HG03460 (cell line): ENCODE data around the gene RNASEH1.

Experiments
- ATAC-seq: cut with Tn5 transposase; IDR thresholded peaks from one replicate; pipeline ENCODE4 v1.9.1; 2021; ENCODE audit not compliant: unreplicated experiment

RNASEH1 gene, protein sequence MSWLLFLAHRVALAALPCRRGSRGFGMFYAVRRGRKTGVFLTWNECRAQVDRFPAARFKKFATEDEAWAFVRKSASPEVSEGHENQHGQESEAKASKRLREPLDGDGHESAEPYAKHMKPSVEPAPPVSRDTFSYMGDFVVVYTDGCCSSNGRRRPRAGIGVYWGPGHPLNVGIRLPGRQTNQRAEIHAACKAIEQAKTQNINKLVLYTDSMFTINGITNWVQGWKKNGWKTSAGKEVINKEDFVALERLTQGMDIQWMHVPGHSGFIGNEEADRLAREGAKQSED

DNA sequence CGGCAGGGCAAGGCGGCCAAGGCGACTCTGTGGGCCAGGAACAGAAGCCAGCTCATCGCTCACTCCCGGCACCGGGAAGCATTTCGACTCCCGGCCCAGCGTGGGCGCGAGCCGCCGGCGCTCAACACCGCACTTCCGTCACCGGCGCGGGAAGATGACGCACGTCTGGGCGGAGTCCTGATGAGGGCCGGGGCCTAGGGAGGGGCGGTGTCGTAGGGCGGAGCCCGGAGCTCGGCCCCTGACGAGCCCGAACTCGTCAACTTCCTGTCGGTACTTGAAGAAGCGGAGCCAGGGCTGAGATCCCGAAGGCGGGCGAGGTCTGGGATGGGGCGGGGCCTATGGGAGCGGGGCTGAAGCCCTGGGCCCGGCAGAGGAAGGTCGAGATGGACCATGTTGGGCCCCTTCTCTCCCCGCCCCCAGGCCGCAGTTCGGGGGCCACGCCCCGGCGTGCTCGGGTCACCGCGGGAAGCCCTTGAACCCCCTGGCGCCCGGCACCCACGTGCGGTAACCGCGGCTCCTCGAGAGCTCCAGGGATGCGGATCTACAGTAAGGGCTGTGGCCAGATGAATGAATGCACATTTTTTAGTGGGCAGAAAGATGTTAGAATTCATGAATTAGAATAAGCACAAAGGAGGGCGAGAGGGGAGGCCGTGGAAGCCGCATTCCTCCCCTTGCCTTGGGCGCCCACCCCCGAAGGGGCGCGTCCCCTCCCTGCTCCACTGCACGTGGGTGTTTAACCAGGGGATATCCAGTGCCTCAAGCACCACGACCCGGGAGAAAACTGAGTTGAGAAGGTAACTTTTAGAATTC, at the start of gene RNASEH1:
Gene RNASEH1, minus strand, starts transcription at position 129 of the 810 bp plus-strand sequence. Its CDS starts 73 bp downstream, at position 56.
- peak; percentile 96 for ATAC-seq

DNA sequence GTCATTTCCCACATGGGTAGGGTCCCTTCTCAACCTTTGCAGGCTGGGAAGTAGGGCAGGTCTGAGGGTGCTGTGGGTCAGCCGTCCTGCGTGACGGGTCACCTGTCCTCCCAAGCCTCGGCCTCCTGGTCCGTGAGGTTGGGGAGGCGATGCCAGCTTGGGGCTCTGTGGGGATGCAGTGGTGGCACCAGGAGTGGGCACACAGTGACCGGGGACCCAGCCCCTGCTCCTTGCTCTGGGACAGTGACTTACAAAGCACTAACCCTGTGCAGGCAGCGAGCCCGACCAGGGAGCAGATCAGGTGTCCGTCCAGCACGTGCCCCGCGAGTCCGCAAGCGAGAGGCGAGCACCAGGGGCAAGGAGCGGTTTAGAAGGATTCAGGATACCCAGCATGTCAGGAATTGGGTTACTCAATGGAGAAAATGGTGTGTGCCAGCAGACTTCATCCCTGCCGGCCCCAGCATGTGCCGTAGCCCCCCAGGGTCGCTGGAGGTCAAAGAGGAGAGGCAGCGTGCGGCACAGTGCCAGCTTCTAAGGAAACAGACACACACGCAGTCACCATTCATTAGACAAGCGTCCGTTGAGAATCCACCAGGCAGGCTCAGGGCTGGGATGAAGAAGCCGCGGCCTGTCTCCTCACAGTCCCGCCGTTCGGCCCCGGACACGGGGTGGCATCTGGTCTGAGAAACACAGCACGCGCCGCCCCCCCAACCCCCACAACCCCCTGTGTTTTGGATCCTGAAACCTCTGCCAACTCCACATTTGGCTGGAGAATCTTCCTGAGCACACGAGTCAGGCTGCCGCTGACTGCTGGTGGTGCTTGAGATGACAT, 48.5 kb upstream of the RNASEH1 start:
- ATAC-seq: no peak

DNA sequence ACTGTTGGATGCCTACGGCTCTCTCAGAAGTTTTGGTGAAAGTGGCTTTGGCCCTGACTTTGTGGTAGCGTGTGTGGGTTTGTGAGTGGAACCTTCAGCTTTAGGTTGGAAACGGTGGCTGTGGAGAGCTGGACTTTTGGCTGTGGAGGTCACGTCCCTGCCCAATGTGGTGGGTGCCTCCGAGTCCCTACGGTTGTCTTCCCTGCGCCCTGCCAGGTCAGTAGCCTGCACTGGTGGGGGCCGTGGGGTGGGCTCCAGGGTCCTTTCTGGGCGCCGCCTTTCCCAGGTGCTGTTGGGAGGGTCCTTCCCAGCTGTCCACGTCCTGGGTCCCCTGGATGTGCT, 47.9 kb upstream of the RNASEH1 start:
- no peak for ATAC-seq

DNA sequence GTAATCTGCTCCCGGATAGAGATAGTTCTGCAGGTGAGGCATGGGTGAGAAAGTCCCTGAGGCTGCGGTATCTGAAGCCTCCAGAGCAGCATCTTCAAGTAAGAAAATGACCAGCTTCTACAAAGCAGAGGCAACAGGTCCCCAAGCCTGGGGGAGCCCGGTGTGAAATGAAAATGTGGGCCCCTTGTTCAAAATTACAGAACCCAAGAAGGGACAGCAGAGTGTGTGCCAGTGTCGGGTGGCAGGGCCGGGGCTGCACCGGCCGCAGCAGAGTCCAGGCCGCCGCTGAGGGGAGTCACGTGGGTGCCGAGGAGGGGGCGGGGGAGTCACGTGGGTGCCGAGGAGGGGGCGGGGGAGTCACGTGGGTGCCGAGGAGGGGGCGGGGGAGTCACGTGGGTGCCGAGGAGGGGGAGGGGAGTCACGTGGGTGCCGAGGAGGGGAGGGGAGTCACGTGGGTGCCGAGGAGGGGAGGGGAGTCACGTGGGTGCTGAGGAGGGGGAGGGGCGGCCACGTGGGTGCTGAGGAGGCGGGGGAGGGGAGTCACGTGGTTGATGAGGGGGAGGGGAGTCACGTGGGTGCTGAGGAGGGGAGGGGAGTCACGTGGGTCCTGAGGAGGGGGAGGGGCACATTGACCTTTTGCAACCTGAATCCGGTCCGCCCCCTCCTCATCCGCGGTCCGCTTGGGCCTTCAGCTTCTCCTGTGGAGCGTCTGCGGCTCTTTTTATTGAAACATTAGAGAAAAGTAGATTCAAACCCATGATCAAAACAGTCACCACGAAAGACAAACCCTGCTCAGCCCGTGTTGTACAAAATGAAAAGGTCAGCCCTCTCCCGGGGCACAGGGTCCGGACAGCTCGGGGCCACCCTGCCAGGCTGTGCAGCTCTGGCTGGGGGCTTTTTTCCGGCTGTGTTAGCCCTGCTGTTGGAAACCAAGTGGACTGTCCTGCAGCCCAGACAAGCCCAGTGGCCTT, 47.1 kb upstream of the RNASEH1 start:
- no peak for ATAC-seq

DNA sequence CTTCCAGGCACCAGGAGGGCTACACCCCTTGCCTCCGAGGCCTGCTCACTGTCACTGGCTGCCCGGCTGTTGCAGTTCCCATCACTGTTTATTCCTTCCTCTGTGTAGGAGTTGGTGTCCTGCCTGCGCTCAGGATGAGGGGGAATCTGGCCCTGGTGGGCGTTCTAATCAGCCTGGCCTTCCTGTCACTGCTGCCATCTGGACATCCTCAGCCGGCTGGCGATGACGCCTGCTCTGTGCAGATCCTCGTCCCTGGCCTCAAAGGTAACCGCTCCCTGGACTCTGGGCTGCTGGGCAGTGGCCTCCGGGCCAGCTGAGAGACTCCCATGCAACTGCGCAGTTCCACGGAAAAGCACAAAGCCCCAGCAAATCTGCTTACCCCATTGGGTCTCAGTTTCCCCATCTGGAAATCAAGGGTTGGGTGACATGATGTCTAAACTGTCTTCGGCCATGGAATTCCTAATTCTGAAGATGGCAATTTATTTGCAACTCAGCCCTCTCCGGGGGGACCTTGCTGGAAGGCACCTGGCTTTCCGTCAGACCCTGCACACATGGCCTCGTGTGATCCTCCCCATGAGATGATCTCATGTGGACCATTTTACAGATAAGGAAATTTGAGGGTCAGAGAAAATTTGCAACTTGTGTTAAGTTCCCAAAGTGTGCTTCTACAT, 46.2 kb upstream of the RNASEH1 start:
- ATAC-seq: no peak

DNA sequence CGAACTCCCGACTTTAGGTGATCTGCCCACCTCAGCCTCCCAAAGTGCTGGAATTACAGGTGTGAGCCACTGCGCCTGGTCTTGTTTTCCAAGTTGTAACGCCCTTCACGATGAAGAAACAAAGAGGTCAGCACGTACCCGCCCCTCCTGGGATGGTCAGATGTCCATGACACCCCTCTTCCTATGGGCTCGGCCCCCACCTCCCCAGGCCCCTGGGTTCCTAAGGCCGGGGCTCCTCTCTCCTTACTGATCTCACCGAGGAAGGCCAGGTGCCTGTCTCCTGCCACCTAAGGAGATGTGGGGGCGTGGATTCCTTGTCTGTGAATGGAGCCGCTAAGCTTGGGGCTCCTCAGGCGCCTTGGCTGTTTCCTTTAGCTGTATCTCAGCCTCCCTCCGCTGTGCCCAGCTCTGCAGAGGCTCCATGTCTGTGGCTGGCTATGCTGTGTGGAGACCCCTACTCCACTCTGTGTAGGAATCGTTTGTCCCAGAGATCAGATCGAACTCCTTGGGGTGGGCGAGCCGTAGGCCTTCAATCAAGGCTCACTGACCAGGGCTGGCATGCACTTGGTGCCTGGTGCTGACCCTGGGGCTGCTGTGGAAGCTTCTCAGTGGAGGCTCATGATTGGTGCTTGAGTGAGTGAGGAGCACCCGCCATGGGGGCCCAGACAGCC, 45.5 kb upstream of the RNASEH1 start:
- ATAC-seq: no peak

DNA sequence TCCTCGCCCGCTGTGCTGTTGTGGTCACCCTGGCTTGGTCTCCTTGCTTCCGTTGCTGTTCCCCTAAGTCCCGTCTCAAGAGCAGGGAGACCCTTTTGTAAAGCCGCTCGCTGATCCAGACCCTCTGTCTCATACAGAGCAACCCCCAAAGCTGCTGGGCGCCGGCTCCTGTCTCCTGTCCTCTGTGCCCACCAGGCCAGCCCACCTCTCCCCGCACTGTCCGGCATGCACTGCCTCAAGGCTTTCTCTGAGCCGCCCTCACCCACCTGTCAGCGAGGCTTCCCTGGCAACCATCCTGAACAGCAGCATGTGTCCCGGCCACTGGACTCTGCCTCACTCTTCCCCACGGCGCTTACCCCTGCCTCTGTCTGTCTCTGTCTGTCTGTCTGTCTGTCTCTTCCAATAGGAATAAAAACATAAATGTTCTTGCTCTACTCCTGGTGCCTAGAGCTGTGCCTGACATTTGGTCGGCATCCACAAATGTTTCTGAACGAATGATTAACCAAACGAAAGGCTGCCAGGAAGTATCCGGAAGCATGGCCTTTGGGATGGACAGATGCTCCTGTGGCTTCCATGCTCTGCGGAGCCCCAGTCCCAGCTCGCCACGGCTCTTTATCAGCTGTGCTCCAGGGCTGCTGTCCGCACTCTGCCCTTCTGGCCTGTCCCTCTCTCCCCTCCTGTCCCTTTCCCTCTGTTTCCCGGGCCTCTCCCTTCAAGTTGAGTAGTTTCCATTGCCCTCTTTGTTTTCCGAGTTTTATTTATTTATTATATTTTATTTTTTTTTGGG, 44.6 kb upstream of the RNASEH1 start:
- ATAC-seq: no peak

DNA sequence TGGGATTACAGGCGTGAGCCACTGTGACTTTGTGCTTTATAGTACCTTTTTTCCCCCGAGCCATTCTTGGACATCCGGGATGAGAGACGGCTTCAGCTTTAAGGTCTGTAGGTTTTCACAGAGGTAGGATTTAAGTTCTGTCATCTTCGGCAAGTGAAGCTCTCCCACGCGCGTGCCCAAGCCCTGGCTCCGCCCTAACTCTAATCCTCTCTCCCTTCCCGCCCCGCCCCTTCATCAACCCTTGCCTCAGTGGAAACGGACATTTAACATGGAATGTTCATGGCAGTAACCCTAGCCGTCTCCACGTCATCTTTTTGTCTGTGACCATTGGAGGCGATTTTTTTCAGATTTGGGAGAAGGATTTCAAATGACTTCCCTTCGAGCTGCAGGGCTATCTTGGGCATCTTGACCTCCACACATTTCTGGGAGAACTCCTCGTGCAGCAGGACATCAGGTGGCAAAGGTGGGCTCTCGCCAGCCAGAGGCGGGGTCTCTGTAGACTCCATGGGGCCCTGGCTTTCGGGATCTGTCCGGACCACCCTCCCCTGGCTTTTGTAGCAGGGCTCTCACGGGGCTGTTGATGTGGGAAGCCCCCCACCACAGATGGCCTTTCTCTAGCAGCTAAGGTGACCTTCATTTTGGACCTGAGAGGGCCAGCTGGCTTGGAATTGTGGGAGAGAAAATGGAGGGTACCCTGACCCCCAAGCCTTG, 43.6 kb upstream of the RNASEH1 start:
- no peak for ATAC-seq

DNA sequence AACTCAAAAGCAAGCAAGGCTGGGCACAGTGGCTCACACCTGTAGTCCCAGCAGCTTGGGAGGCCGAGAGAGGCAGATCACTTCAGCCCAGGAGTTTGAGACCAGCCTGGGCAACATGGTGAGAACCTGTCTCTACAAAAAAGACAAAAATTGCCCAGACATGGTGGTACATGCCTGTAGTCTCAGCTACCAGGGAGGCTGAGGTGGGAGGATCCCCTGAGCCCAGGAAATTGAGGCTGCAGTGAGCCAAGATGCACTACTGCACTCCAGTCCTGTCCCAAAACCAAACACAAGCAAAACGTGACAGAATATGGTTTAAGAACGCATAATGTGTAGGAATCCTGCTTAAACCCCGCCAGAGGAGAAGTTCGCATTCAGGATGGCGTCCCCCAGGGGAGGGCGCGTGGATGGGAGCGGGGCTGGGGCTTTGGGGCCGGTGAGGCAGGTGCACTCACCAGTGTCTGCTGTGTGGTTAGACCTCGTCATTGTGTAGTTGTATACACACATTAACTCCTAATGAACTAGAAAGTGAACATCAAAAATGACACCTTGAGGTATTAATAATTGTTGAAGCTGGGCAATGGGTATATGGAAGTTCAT, 42.2 kb upstream of the RNASEH1 start:
- ATAC-seq: no peak

DNA sequence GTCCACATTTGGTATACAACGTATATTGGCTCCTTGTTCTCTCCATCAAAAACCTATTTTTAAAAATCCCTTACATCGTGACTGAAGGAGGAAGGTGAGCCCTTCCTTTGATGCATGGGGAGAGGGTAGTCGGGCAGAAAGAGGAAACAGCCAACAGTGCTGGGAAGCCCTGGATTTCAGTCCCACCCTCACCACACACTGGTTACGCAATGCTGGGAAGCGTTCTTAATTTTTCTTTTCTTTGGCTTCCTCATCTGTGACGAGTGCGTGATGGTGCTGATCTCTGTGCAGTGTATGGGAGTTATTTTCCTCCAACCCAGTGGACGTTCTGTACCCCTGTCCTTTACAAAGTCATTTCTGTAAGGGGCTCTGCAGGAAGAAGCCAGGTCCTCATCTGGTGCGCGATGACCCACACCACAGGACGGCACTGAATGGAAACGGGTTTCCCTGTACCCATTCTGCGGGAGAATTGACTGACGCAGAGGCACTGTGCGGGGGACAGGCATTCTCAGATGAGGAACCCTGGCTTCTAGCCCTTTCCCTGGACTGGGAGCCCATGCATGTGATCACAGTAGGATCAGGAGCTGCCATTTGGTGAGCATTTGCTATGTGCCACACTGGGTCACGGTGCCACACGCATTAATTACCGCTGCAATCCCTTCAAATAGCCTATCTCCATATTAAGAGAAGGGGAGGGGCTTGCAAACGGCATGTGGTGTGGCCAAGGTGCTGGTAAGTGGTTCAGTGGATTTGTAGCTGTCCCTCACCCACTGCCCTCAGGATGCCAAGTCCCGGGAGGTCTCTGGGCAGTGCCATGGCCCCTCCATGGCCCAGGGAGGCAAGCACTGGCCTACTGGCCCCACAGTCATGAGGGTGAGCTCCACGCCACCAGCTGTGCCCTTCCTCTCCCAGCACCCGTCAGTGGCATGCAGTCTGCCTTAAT, 41.0 kb upstream of the RNASEH1 start:
- ATAC-seq: no peak

DNA sequence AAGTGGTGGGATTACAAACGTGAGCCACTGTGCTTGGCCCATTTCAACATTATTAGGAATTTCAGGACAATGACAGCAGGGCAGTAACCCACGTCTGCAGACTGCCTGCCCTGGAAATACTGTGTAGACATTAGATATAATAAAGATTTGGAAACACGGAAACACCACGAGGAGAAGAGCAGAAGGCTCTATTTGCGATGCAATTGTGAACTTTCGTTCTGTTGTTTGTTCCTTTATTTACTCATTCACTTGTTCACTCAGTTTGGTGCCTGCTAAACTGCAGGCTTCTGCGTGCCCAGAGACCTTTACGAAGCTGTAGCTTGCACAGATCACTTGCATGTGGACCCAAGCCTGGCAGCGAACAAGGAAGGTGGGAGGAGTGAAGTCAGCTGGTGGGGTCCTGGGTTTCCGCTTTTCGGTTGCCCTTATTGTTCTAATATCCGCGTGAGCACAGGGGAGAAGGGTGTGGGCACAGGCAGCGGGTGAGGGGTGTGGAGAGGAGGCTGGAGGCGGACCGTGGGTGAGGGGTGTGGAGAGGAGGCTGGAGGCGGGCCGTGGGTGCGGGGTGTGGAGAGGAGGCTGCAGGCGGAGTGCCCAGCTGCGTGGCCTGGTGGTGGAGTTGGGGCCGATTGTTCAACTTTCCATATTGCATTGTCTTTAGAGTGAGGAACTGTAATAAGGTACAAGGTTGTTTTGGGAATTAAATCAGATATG, 40.2 kb upstream of the RNASEH1 start:
- no peak for ATAC-seq

DNA sequence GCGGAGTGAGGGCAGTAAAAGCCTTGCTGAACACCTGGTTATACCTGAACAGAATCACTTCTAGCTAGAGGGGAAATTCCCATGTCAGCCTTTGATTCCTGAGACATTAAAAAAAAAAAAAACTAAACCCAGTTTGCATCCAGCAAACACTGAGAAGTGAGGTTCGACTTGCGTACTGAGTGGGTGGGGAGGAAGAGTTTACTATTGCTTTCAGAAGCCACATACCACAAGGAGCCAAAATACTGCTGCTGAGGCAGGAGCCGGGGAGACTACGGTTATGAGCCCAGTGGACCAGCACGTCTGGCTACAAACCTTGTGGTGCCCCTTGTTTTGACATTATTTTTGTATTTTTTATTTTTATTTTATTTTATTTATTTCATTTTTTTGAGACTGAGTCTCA, 39.4 kb upstream of the RNASEH1 start:
- ATAC-seq: no peak

DNA sequence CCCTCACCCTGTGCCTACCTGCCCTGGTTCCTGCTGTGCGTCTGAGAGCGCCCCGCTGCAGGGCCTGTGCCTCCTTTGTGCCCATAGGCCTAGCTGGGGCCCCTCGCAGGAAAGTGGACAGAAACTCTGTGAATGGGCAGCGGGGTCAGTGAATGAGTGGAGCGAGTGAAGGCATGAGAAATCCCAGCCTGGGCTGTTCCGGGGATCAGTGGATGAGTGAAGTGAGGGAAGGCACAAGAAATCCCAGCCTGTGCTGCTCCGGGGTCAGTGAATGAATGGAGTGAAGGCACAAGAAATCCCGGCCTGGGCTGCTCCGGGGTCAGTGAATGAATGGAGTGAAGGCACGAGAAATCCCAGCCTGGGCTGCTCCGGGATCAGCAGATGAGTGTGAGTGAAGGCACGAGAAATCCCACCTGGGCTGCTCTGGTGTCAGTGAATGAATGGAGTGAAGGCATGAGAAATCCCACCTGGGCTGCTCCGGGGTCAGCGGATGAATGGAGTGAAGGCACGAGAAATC, 38.8 kb upstream of the RNASEH1 start:
- ATAC-seq: no peak

DNA sequence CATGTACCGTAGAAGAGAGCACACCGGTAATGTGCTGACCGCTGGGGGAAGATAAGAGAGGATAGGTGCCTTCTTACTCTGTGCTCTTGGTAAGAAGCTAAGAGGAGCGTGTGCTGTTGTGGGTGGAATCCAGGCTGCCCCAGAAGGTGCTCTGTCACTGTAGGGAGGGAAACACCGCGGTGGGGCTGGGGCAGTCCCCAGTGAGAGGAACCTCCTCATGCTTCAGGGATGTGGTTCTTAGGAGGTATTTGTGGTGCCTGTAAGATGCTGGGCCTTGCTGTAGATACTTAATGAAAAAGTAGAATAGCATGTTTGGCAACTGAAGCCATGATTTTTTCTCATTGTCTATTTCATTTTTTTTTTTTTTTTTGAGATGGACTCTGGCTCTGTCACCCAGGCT, 37.9 kb upstream of the RNASEH1 start:
- peak; percentile 89 for ATAC-seq

DNA sequence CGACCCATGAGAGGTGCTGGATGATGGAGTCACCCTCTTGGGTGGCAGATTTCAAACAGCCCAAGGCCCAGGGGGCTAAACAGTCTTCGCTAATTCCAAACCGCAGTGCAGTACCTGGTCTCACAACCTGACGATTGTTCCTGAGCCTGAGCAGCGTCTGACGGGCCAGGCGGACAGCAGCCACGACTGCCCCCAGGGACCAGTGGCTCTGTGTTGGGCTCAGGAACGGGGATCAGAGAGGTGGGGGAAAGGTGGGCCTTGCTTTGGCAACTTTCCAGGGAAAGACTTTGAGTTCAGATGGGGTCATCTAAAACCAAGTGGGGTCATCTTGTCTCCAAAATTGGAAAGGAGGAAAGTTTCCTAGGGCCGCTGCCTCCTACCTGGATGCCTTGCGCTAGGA, 37.3 kb upstream of the RNASEH1 start:
- no peak for ATAC-seq
